ENCODE results near the gene SCT. TPM values are rescaled to one million over a fixed set of nuclear protein-coding genes. Genes with fewer than 3 reads are reported as not detected.
A peak's percentile ranks its signal among the peaks of the same experiment; 100 is the strongest.

Gene SCT
- polyA plus RNA-seq, 1 donor from 2014 or later: not detected

GRCh38 chr11:615504-616319 lies 11.3 kb downstream of the SCT start, which contains the start of gene IRF7:
IRF7 (minus strand) TSS chr11:615950; CDS start chr11:615364, 586 bp downstream.
- Histone ChIP-seq H3K27ac (ENCODE audit: low read length) (no peak within 1 kb of the TSS), H2AFZ (ENCODE audit: low read depth, low read length) (no peak within 1 kb of the TSS)
- TF ChIP-seq POLR2AphosphoS5 (IDR thresholded peaks at IDR 0.05) (no peak), SMC3 (conservative IDR thresholded peaks at IDR 0.05; ENCODE audit: poor library complexity) (no peak)

GRCh38 chr11:614623-615503 lies 12.1 kb downstream of the SCT start:
- H3F3A ChIP-seq (ENCODE audit: insufficient read depth, low read length, poor library complexity, severe bottlenecking): no peaks in the 10 kb centered on the region
- H3K9ac ChIP-seq (ENCODE audit: low read length): no peak overlapping the region
- H3K79me2 ChIP-seq (replicated peaks; ENCODE audit: insufficient read depth, low read length): no peaks in the 10 kb centered on the region
- H3K27ac ChIP-seq (ENCODE audit: low read length): no peak overlapping the region
- H3K36me3 ChIP-seq (ENCODE audit: insufficient read depth, low read length): no peaks in the 10 kb centered on the region
- H3K27me3 ChIP-seq (ENCODE audit: insufficient read depth, low read depth, low read length): no peaks in the 10 kb centered on the region
- peak overlapping the region; percentile 54 for H3K4me3 ChIP-seq (ENCODE audit: low read length)
- H2AFZ ChIP-seq (ENCODE audit: low read depth, low read length): no peak overlapping the region
- H4K20me1 ChIP-seq (ENCODE audit: insufficient read depth): no peaks in the 10 kb centered on the region
- H3K4me2 ChIP-seq (ENCODE audit: low read length): no peak overlapping the region
- TF ChIP-seq SMC3 (conservative IDR thresholded peaks at IDR 0.05; ENCODE audit: poor library complexity) (no peak), POLR2AphosphoS5 (IDR thresholded peaks at IDR 0.05) (no peak), EZH2 (IDR thresholded peaks at IDR 0.05; ENCODE audit: borderline replicate concordance, insufficient read depth, low read length, poor library complexity, severe bottlenecking) (no peak), REST (IDR thresholded peaks at IDR 0.05; ENCODE audit: borderline replicate concordance) (no peak), RAD21 (conservative IDR thresholded peaks at IDR 0.05) (no peak), MXI1 (conservative IDR thresholded peaks at IDR 0.05; ENCODE audit: poor library complexity, severe bottlenecking) (no peak), TAF1 (IDR thresholded peaks at IDR 0.05; ENCODE audit: low read depth) (no peak), CTCF (IDR thresholded peaks at IDR 0.05; ENCODE audit: poor library complexity, severe bottlenecking) (no peak), EP300 (conservative IDR thresholded peaks at IDR 0.05; ENCODE audit: poor library complexity, severe bottlenecking) (no peak)
- H3K9me3 ChIP-seq (ENCODE audit: low read length): no peaks in the 10 kb centered on the region
- no peaks in the 10 kb centered on the region for H3K9me2 ChIP-seq (ENCODE audit: insufficient read depth, low read length)

More at GRCh38 chr11:615504-616319, 11.3 kb downstream of the SCT start, which contains the start of gene IRF7:
- H3K9me2 ChIP-seq (ENCODE audit: insufficient read depth, low read length): no peaks in the 10 kb centered on the region
- no peaks in the 10 kb centered on the region for H3F3A ChIP-seq (ENCODE audit: insufficient read depth, low read length, poor library complexity, severe bottlenecking)
- no peaks in the 10 kb centered on the region for H3K9me3 ChIP-seq (ENCODE audit: low read length)
- no peaks in the 10 kb centered on the region for H3K27me3 ChIP-seq (ENCODE audit: insufficient read depth, low read depth, low read length)
- no peaks in the 10 kb centered on the region for H3K36me3 ChIP-seq (ENCODE audit: insufficient read depth, low read length)
- H3K9ac ChIP-seq (ENCODE audit: low read length): peak within 1 kb of the TSS; percentile 9
- H3K4me3 ChIP-seq (ENCODE audit: low read length): peak within 1 kb of the TSS; percentile 54
- no peaks in the 10 kb centered on the region for H4K20me1 ChIP-seq (ENCODE audit: insufficient read depth)
- no peaks in the 10 kb centered on the region for H3K79me2 ChIP-seq (replicated peaks; ENCODE audit: insufficient read depth, low read length)
- H3K4me2 ChIP-seq (ENCODE audit: low read length): no peak within 1 kb of the TSS

Measured in neural cell (in vitro differentiated cells).